Esophagus squamous epithelium (tissue), 5 donors: ENCODE data around the gene NTPCR. TPM values are rescaled to one million over a fixed set of nuclear protein-coding genes. Genes with fewer than 3 reads are reported as not detected.

Experiments used
- DNase-seq: peaks from one replicate; lab custom pipeline; 2025; lab: John Stamatoyannopoulos, UW
- H3K27ac ChIP-seq, 4 donors: fragments of 200-600 bp; sonication (generic); one replicate each; pipeline ENCODE4 v1.5.1; 2016 to 2019; ENCODE audit warnings: mild to moderate bottlenecking in 1 of 4
- H3K27me3 ChIP-seq, 4 donors: fragments of 200-600 bp; sonication (generic); 1 replicate in 3 of 4; 2 replicates in 1 of 4; pipeline versions ENCODE4 v1.5.1 to v1.6.0; 2017 to 2021; ENCODE audit warnings: antibody characterized with exemption in 1 of 4
- H3K36me3 ChIP-seq, 3 donors: fragments of 200-600 bp; sonication (generic); one replicate each; pipeline ENCODE4 v1.5.1; 2016 to 2019
- H3K4me1 ChIP-seq, 3 donors: fragments of 200-600 bp; sonication (generic); one replicate each; pipeline ENCODE4 v1.5.1; 2017 to 2019
- H3K4me3 ChIP-seq, 4 donors: fragments of 200-600 bp; sonication (generic); 1 replicate in 3 of 4; 2 replicates in 1 of 4; pipeline ENCODE4 v1.5.1; 2016 to 2019; ENCODE audit warnings: mild to moderate bottlenecking in 2 of 4, moderate library complexity in 1 of 4
- H3K9me3 ChIP-seq, 3 donors: fragments of 200-600 bp; sonication (generic); one replicate each; pipeline ENCODE4 v1.5.1; 2016 to 2019
- CTCF ChIP-seq, 6 experiments: fragments of 450-650 bp in 4 of 6; fragments of 200-600 bp in 2 of 6; sonication (generic) in 2 of 6; IDR thresholded peaks; one replicate each; pipeline ENCODE4 v1.5.1; 2016 to 2019; ENCODE audit warnings: antibody characterized with exemption in 6 of 6, mild to moderate bottlenecking in 4 of 6, moderate library complexity in 4 of 6
- POLR2A ChIP-seq, 4 donors: fragments of 450-650 bp; IDR thresholded peaks; one replicate each; pipeline ENCODE4 v1.6.1; 2017; ENCODE audit warnings: antibody characterized with exemption in 4 of 4, mild to moderate bottlenecking in 4 of 4, moderate library complexity in 3 of 4
- WGBS, 2 donors: methylation state at CpG; one replicate each; pipeline ENCODE4 v1.1.5; 2018; 5-methylcytosine and 5-hydroxymethylcytosine counted together
- intact Hi-C: fragments of 100-400 bp; cut with DNase I; formaldehyde crosslinking; loops from one replicate; pipeline ENCODE4 v1.15.0; 2022
- total RNA-seq, 4 donors: library from RNA; depleted of rRNA; stranded (reverse); fragments of >200 nt; gene quantifications; one replicate each; pipeline ENCODE4 v1.1.0, GENCODE V29; 2016
- donor health status: DM: yes; HTN: yes; CAD: no.

Gene NTPCR
- total RNA-seq, 4 donors from 2014 or later = 19.9 to 35.8 (median 23.4) TPM

- intact Hi-C loops = no loop called here
These were observed 45.8 kb upstream of the NTPCR start for GRCh38 chr1:232904566-232904965.

GRCh38 chr1:232905331-232906034, 44.9 kb upstream of the NTPCR start:
- H3K27me3 ChIP-seq = no peaks in the 10 kb centered on the region
- TF ChIP-seq POLR2A (IDR thresholded peaks at IDR 0.05) (no peak), CTCF (IDR thresholded peaks at IDR 0.05) (no peak)
- no peaks in the 10 kb centered on the region for H3K36me3 ChIP-seq
- 77% methylated on average over 4 of the region's 4 CpGs for WGBS, 2 donors
- H3K27ac ChIP-seq = no peak overlapping the region
- intact Hi-C loops = no loop called here
- H3K4me1 ChIP-seq = peaks cover 0 to 14% (median 0%) of the 10 kb centered on the region in 3 donors
- no peak overlapping the region for H3K4me3 ChIP-seq
- DNase-seq = no peak
- H3K9me3 ChIP-seq = no peaks in the 10 kb centered on the region

More at GRCh38 chr1:232904566-232904965, 45.8 kb upstream of the NTPCR start:
- Histone ChIP-seq H3K27ac (no peak overlapping the region), H3K4me3 (no peak overlapping the region), H3K27me3 (no peaks in the 10 kb centered on the region), H3K9me3 (no peaks in the 10 kb centered on the region), H3K36me3 (no peaks in the 10 kb centered on the region), H3K4me1 (peaks cover 0 to 14% (median 0%) of the 10 kb centered on the region in 3 donors)
- no peak for DNase-seq
- no peak for TF ChIP-seq CTCF (IDR thresholded peaks at IDR 0.05)
- TF ChIP-seq POLR2A (IDR thresholded peaks at IDR 0.05) = no peak
- 0 to 38% methylated on average over 1 of the region's 1 CpG for WGBS, 2 donors

- peaks cover 0 to 7% (median 0%) of the 10 kb centered on the region in 3 donors for H3K4me1 ChIP-seq
- H3K9me3 ChIP-seq = no peaks in the 10 kb centered on the region
- H3K27me3 ChIP-seq = no peaks in the 10 kb centered on the region
- no peak for TF ChIP-seq POLR2A (IDR thresholded peaks at IDR 0.05)
- TF ChIP-seq CTCF (IDR thresholded peaks at IDR 0.05) = no peak
- intact Hi-C loops = no loop called here
- 97 to 98% methylated on average over 6 of the region's 6 CpGs for WGBS, 2 donors
- H3K36me3 ChIP-seq = no peaks in the 10 kb centered on the region
- no peak for DNase-seq
- no peak overlapping the region for H3K4me3 ChIP-seq
- H3K27ac ChIP-seq = no peak overlapping the region
These were observed 44.0 kb upstream of the NTPCR start for GRCh38 chr1:232906441-232906840.

GRCh38 chr1:232908831-232909230, 41.6 kb upstream of the NTPCR start:
- WGBS, 2 donors = 93 to 94% methylated on average over 7 of the region's 7 CpGs
- Histone ChIP-seq H3K4me3 (no peak overlapping the region), H3K9me3 (no peaks in the 10 kb centered on the region), H3K27me3 (no peaks in the 10 kb centered on the region), H3K27ac (no peak overlapping the region), H3K36me3 (no peaks in the 10 kb centered on the region), H3K4me1 (peaks cover 0 to 10% (median 0%) of the 10 kb centered on the region in 3 donors)
- DNase-seq = no peak
- TF ChIP-seq POLR2A (IDR thresholded peaks at IDR 0.05) (no peak), CTCF (IDR thresholded peaks at IDR 0.05) (no peak)
- intact Hi-C loops = no loop called here

- H3K9me3 ChIP-seq = no peaks in the 10 kb centered on the region
- H3K4me1 ChIP-seq = peaks cover 0 to 4% (median 0%) of the 10 kb centered on the region in 3 donors
- WGBS, 2 donors = 65 to 83% methylated on average over 4 of the region's 4 CpGs
- no peak for DNase-seq
- TF ChIP-seq POLR2A (IDR thresholded peaks at IDR 0.05) = no peak
- H3K27me3 ChIP-seq = no peaks in the 10 kb centered on the region
- no peaks in the 10 kb centered on the region for H3K36me3 ChIP-seq
- intact Hi-C loops = no loop called here
- H3K27ac ChIP-seq = no peak overlapping the region
- H3K4me3 ChIP-seq = no peak overlapping the region
These were observed 40.7 kb upstream of the NTPCR start for GRCh38 chr1:232909752-232910151.
